GM12878 (cell line): ENCODE measurements around the gene XPC. TPM values are rescaled to one million over a fixed set of nuclear protein-coding genes. Genes with fewer than 3 reads are reported as not detected.

Experiments
- ATAC-seq: fragments of 200-7000 bp; cut with Tn5 transposase; 3 replicates; pipeline ENCODE4 v1.9.1; 2020; ENCODE audit warnings: mild to moderate bottlenecking, moderate library complexity
- BruUV-seq: library from RNA; stranded (reverse); fragments of 400-500 nt; replicated peaks from 2 replicates; lab custom pipeline; 2021; lab: Mats Ljungman, UMichigan
- CTCF ChIA-PET: fragments of 300-600 bp; sonication (Branson Sonifier 250); formaldehyde crosslinking; extraction: SDS; loops from one replicate; lab custom pipeline; 2021; ENCODE audit warnings: inconsistent platforms; lab: Yijun Ruan, JAX
- POLR2A ChIA-PET: fragments of 350-600 bp; formaldehyde crosslinking; extraction: SDS; loops from one replicate; lab custom pipeline; 2021; ENCODE audit warnings: inconsistent platforms; lab: Charles Lee
- RAD21 ChIA-PET: fragments of 300-600 bp; sonication (Branson Sonifier 250); formaldehyde crosslinking; loops from one replicate; lab custom pipeline; 2023; ENCODE audit warnings: antibody characterized with exemption; ENCODE audit not compliant: unreplicated experiment; lab: Charles Lee
- SMC1A ChIA-PET: fragments of 300-600 bp; sonication (Branson Sonifier 250); formaldehyde crosslinking; loops from one replicate; lab custom pipeline; 2023; ENCODE audit not compliant: unreplicated experiment, uncharacterized antibody; lab: Charles Lee
- DNase-seq: peaks from one replicate; pipeline ENCODE4 v3.0.0-alpha.2; 2011; ENCODE audit warnings: low read depth, low spot score
- FAIRE-seq: peaks from 3 replicates; lab custom pipeline; 2011; peaks lifted over from hg19 to GRCh38; lab: Jason Lieb, UNC
- H2AFZ ChIP-seq: 2 replicates; pipeline ENCODE4 v1.6.0; 2011; ENCODE audit warnings: low read depth, low read length, control low read depth; ENCODE audit not compliant: control insufficient read depth
- H3K27ac ChIP-seq: 2 replicates; pipeline ENCODE4 v1.5.1; 2011; ENCODE audit warnings: control low read depth; ENCODE audit not compliant: control insufficient read depth, insufficient read depth
- H3K27me3 ChIP-seq, 2 experiments: replicated peaks in 1 of 2; 2 replicates each; pipeline versions ENCODE4 v1.6.0 to v1.6.1; 2011; ENCODE audit warnings: low read length in 1 of 2; ENCODE audit not compliant: control insufficient read depth in 2 of 2, insufficient read depth in 2 of 2
- H3K36me3 ChIP-seq, 2 experiments: 2 replicates each; pipeline ENCODE4 v1.5.1; 2011; ENCODE audit warnings: low read length in 1 of 2; ENCODE audit not compliant: control insufficient read depth in 2 of 2, insufficient read depth in 2 of 2
- H3K4me1 ChIP-seq: 2 replicates; pipeline ENCODE4 v1.6.1; 2011; ENCODE audit warnings: mild to moderate bottlenecking, low read length, moderate library complexity, mixed read lengths; ENCODE audit not compliant: control insufficient read depth, insufficient read depth
- H3K4me2 ChIP-seq: 2 replicates; pipeline ENCODE4 v1.6.0; 2011; ENCODE audit warnings: control low read depth; ENCODE audit not compliant: control insufficient read depth, insufficient read depth
- H3K4me3 ChIP-seq: fragments of 200-600 bp; sonication (generic); 2 replicates; pipeline ENCODE4 v1.5.1; 2016
- H3K79me2 ChIP-seq: 2 replicates; pipeline ENCODE4 v1.6.0; 2011; ENCODE audit warnings: low read length; ENCODE audit not compliant: control insufficient read depth, insufficient read depth
- H3K9ac ChIP-seq: 2 replicates; pipeline ENCODE4 v1.8.0; 2011; ENCODE audit warnings: low read length, control low read depth, mixed read lengths; ENCODE audit not compliant: control insufficient read depth, insufficient read depth
- H3K9me3 ChIP-seq: replicated peaks from 3 replicates; pipeline ENCODE4 v1.5.1; 2011; ENCODE audit warnings: mild to moderate bottlenecking, low read length; ENCODE audit not compliant: control insufficient read depth, insufficient read depth
- H4K20me1 ChIP-seq: 2 replicates; pipeline ENCODE4 v1.6.0; 2011; ENCODE audit not compliant: control insufficient read depth, insufficient read depth
- E2F8 ChIP-seq: fragments of 450-650 bp; IDR thresholded peaks from 2 replicates; pipeline ENCODE4 v1.6.1; 2018; ENCODE audit warnings: mild to moderate bottlenecking, low read depth, moderate library complexity; ENCODE audit not compliant: partially characterized antibody
- JUNB ChIP-seq: IDR thresholded peaks from 2 replicates; pipeline ENCODE4 v1.6.1; 2016; ENCODE audit warnings: antibody characterized with exemption, mild to moderate bottlenecking
- NFYB ChIP-seq: IDR thresholded peaks from 2 replicates; pipeline ENCODE4 v1.6.1; 2011; ENCODE audit warnings: low read depth, mild to moderate bottlenecking, low read length, improper control_type of control experiment, moderate library complexity; ENCODE audit not compliant: insufficient read depth
- NKRF ChIP-seq: fragments of 450-650 bp; conservative IDR thresholded peaks from 2 replicates; pipeline ENCODE4 v1.6.1; 2017; ENCODE audit warnings: mild to moderate bottlenecking, moderate library complexity
- POLR2AphosphoS5 ChIP-seq: IDR thresholded peaks from 2 replicates; pipeline ENCODE4 v1.6.1; 2011; ENCODE audit warnings: mild to moderate bottlenecking, low read length, inconsistent platforms
- RELB ChIP-seq: fragments of 450-650 bp; IDR thresholded peaks from 2 replicates; pipeline ENCODE4 v1.6.1; 2017; ENCODE audit warnings: low read depth, mild to moderate bottlenecking, moderate library complexity
- SRF ChIP-seq, 2 experiments: IDR thresholded peaks; 2 replicates each; pipeline ENCODE4 v1.6.1; 2011; ENCODE audit warnings: low read depth in 2 of 2, low read length in 2 of 2, mild to moderate bottlenecking in 1 of 2, moderate library complexity in 1 of 2
- STAT3 ChIP-seq: IDR thresholded peaks from 2 replicates; pipeline ENCODE4 v1.6.1; 2011; ENCODE audit warnings: low read depth, low read length, improper control_type of control experiment
- USF1 ChIP-seq: IDR thresholded peaks from 2 replicates; pipeline ENCODE4 v1.6.1; 2011; ENCODE audit warnings: borderline replicate concordance, low read depth, mild to moderate bottlenecking, moderate library complexity, mixed read lengths, low read length; ENCODE audit not compliant: insufficient read depth; ENCODE audit errors: extremely low read length
- ZBTB4 ChIP-seq: fragments of 450-650 bp; formaldehyde crosslinking; IDR thresholded peaks from 2 replicates; pipeline ENCODE4 v1.4.0; 2022; ENCODE audit warnings: mild to moderate bottlenecking, moderate library complexity
- ZNF217 ChIP-seq: fragments of 450-650 bp; IDR thresholded peaks from 2 replicates; pipeline ENCODE4 v1.6.1; 2017; ENCODE audit warnings: antibody characterized with exemption, mild to moderate bottlenecking
- WGBS: methylation state at CpG from one replicate; pipeline ENCODE4 v1.1.6; 2016; ENCODE audit warnings: low lambda C conversion rate; ENCODE audit not compliant: insufficient replicate concordance, insufficient coverage; ENCODE audit errors: missing lambda C conversion rate; 5-methylcytosine and 5-hydroxymethylcytosine counted together
- in situ Hi-C: fragments of 300-500 bp; cut with MboI; formaldehyde crosslinking; loops from 9 replicates; pipeline ENCODE4 v1.14.3; 2018; ENCODE audit warnings: mixed read lengths
- intact Hi-C: fragments of 100-400 bp; cut with micrococcal nuclease; formaldehyde crosslinking; loops from one replicate; pipeline ENCODE4 v1.14.2; 2022; ENCODE audit not compliant: unreplicated experiment
- polyA plus RNA-seq, 11 experiments: library from polyadenylated mRNA; depleted of rRNA in 4 of 11; unstranded in 6 of 11; stranded (reverse) in 5 of 11; fragments of >200 nt; fragmentation: Nextera tagmentation in 4 of 11; fragmentation: Illumina TruSeq in 1 of 11; extraction: Ambion mirVana in 4 of 11; extraction: Trizol in 1 of 11; gene quantifications; 1 replicate in 1 of 11; 2 replicates in 10 of 11; pipeline versions ENCODE4 v1.2.1 to v1.2.3, GENCODE V29; 2011 to 2016; ENCODE audit warnings: inconsistent platforms in 2 of 11, missing spikeins in 2 of 11, low read depth in 1 of 11
- total RNA-seq, 4 experiments: library from RNA; depleted of rRNA in 3 of 4; stranded (reverse); fragments of >200 nt in 3 of 4; fragmentation: Illumina TruSeq in 1 of 4; extraction: Trizol in 1 of 4; gene quantifications; 2 replicates each; pipeline versions ENCODE4 v1.2.1 to v1.2.3, GENCODE V29; 2013 to 2021

XPC gene
- total and polyA plus RNA-seq, 10 of the 15 experiments (the other 5 are each of a cell fraction or from before 2014, with no cell fraction given) = 4.0 to 48.3 (median 29.8) TPM

GRCh38 chr3:14145236-14145635 is 33.2 kb downstream of the XPC start:
- WGBS = 98% methylated on average over 9 of the region's 9 CpGs
- Histone ChIP-seq H3K4me1 (peaks cover 16% of the 10 kb centered on the region), H3K9me3 (no peaks in the 10 kb centered on the region), H3K27me3 (no peaks in the 10 kb centered on the region), H3K9ac (no peak overlapping the region), H4K20me1 (no peaks in the 10 kb centered on the region), H2AFZ (no peak overlapping the region), H3K79me2 (no peaks in the 10 kb centered on the region), H3K4me3 (no peak overlapping the region), H3K36me3 (peaks cover 8 to 10% of the 10 kb centered on the region in 2 experiments; a peak in 3 of 4 replicates), H3K27ac (no peak overlapping the region), H3K4me2 (no peak overlapping the region; the same call in 1 of the 2 replicates)
- ATAC-seq = no peak
- CTCF ChIA-PET = interaction anchor here (1.5 to 1.6 kb wide), 2 partner anchors 41 to 249 kb away, joined by 4 to 5 read pairs; no protein-coding TSS in a partner anchor
- in situ Hi-C loops = no loop called here
- POLR2A ChIA-PET = interaction anchor here (1.5 to 2.9 kb wide), 2 partner anchors 20 to 33 kb away, joined by 6 to 10 read pairs; partner anchors contain the start of genes LSM3 and XPC
- no peak for DNase-seq
- intact Hi-C loops = no loop called here
- RAD21 ChIA-PET = interaction anchor here (1.3 to 1.7 kb wide), 4 partner anchors 17 to 33 kb away, joined by 3 to 8 read pairs (median 5); partner anchors contain the start of genes CHCHD4 and XPC
- SMC1A ChIA-PET = interaction anchor here (0.9 to 1.4 kb wide), 4 partner anchors 26 to 249 kb away, joined by 3 to 5 read pairs (median 4); partner anchors contain the start of genes LSM3 and XPC
- no TSS peak for BruUV-seq
- no peak for FAIRE-seq
- TF ChIP-seq POLR2AphosphoS5 (no peak), ZBTB4 (CRISPR knock-in tag) (no peak), SRF (IDR thresholded peaks at IDR 0.05; ENCODE audit: low read depth in 2 of 2, low read length in 2 of 2) (no peak), JUNB (no peak), USF1 (no peak), E2F8 (no peak), ZNF217 (no peak), NFYB (no peak), STAT3 (no peak), RELB (no peak), NKRF (no peak)
